ENCODE data around the gene CLCN6. TPM values are rescaled to one million over a fixed set of nuclear protein-coding genes. Genes with fewer than 3 reads are reported as not detected.

The CLCN6 gene
- total and polyA plus RNA-seq, 10 of the 15 experiments (the other 5 are each of a cell fraction or from before 2014, with no cell fraction given), result 2.2 to 20.9 (median 10.2) TPM

DNA sequence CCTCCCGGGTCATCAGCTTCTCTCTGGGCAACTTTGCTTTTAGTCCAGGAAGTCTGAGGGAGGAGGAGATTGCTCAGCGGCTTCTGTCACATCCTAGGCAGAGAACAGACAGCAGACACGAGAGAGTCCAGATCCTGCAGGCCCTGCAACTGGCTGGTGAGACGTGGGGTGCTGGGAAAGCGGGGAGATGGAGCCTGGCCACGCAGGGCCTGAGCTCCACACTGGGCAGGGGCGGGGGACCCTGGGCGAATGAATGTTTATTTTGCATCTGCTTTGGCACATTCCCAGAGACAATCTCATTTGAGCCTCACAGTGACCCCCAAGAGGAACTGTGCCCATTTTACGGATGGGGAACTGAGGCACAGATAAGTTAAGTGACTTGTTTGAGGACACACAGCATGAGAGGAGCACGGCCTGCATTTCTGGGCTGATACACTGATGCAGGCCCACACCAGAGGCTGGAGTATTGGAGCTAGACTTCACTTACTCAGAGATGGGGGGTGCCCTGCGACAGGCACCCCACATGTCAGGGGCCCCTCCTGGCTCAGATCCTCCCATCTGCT is 34.4 kb upstream of the CLCN6 start:
- ChIA-PET RAD21 (ENCODE audit: unreplicated experiment) (no interaction called here), POLR2A (no interaction called here), SMC1A (ENCODE audit: uncharacterized antibody, unreplicated experiment) (no interaction called here), CTCF (no interaction called here)
- Histone ChIP-seq H3K4me2 (ENCODE audit: control insufficient read depth, insufficient read depth) (no peak overlapping the region), H3K9me3 (replicated peaks; ENCODE audit: control insufficient read depth, insufficient read depth, low read length) (no peaks in the 10 kb centered on the region), H2AFZ (ENCODE audit: control insufficient read depth, low read depth, low read length) (no peak overlapping the region; the same call in 1 of the 2 replicates), H3K9ac (ENCODE audit: control insufficient read depth, insufficient read depth, low read length) (no peak overlapping the region), H4K20me1 (ENCODE audit: control insufficient read depth, insufficient read depth) (no peaks in the 10 kb centered on the region), H3K27ac (ENCODE audit: control insufficient read depth, insufficient read depth) (no peak overlapping the region), H3K4me3 (no peak overlapping the region), H3K79me2 (ENCODE audit: control insufficient read depth, insufficient read depth, low read length) (no peaks in the 10 kb centered on the region), H3K36me3 (ENCODE audit: control insufficient read depth in 2 of 2, insufficient read depth in 2 of 2, low read length in 1 of 2) (no peaks in the 10 kb centered on the region), H3K27me3 (replicated peaks in 1 of 2; ENCODE audit: control insufficient read depth in 2 of 2, insufficient read depth in 2 of 2, low read length in 1 of 2) (no peaks in the 10 kb centered on the region), H3K4me1 (ENCODE audit: control insufficient read depth, insufficient read depth, low read length) (0 out of 2 replicates have a peak, but pooled peaks cover 4% of the 10 kb centered on the region)
- ATAC-seq, result no peak
- no peak for DNase-seq (ENCODE audit: low read depth, low spot score)
- in situ Hi-C loops (cut with MboI), result no loop called here
- intact Hi-C loops (cut with micrococcal nuclease; ENCODE audit: unreplicated experiment), result no loop called here
- no peak for FAIRE-seq
- BruUV-seq (replicated peaks), result no TSS peak
- 41% methylated on average over 11 of the region's 11 CpGs for WGBS (ENCODE audit: insufficient coverage, insufficient replicate concordance, low lambda C conversion rate, missing lambda C conversion rate)
- TF ChIP-seq NFXL1 (IDR thresholded peaks at IDR 0.05; ENCODE audit: borderline replicate concordance) (no peak), HCFC1 (IDR thresholded peaks at IDR 0.05; ENCODE audit: low read length) (no peak), SREBF1 (IDR thresholded peaks at IDR 0.05; ENCODE audit: low read length) (no peak), EED (IDR thresholded peaks at IDR 0.05; ENCODE audit: low read depth) (no peak), IKZF2 (IDR thresholded peaks at IDR 0.05) (no peak), CHD1 (IDR thresholded peaks at IDR 0.05; ENCODE audit: low read depth, low read length) (no peak), CREM (IDR thresholded peaks at IDR 0.05; ENCODE audit: low read depth) (no peak), DPF2 (IDR thresholded peaks at IDR 0.05) (no peak), SIX5 (IDR thresholded peaks at IDR 0.05; ENCODE audit: low read depth, low read length, severe bottlenecking) (no peak), MXI1 (IDR thresholded peaks at IDR 0.05; ENCODE audit: low read depth, low read length) (no peak), E4F1 (IDR thresholded peaks at IDR 0.05; ENCODE audit: borderline replicate concordance, partially characterized antibody) (no peak), KLF5 (IDR thresholded peaks at IDR 0.05; ENCODE audit: partially characterized antibody) (no peak)
- TF ChIP-seq, protein P1, sequence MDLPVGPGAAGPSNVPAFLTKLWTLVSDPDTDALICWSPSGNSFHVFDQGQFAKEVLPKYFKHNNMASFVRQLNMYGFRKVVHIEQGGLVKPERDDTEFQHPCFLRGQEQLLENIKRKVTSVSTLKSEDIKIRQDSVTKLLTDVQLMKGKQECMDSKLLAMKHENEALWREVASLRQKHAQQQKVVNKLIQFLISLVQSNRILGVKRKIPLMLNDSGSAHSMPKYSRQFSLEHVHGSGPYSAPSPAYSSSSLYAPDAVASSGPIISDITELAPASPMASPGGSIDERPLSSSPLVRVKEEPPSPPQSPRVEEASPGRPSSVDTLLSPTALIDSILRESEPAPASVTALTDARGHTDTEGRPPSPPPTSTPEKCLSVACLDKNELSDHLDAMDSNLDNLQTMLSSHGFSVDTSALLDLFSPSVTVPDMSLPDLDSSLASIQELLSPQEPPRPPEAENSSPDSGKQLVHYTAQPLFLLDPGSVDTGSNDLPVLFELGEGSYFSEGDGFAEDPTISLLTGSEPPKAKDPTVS (IDR thresholded peaks at IDR 0.05; ENCODE audit: low read depth, low read length), result no peak
- TF ChIP-seq, protein P2, sequence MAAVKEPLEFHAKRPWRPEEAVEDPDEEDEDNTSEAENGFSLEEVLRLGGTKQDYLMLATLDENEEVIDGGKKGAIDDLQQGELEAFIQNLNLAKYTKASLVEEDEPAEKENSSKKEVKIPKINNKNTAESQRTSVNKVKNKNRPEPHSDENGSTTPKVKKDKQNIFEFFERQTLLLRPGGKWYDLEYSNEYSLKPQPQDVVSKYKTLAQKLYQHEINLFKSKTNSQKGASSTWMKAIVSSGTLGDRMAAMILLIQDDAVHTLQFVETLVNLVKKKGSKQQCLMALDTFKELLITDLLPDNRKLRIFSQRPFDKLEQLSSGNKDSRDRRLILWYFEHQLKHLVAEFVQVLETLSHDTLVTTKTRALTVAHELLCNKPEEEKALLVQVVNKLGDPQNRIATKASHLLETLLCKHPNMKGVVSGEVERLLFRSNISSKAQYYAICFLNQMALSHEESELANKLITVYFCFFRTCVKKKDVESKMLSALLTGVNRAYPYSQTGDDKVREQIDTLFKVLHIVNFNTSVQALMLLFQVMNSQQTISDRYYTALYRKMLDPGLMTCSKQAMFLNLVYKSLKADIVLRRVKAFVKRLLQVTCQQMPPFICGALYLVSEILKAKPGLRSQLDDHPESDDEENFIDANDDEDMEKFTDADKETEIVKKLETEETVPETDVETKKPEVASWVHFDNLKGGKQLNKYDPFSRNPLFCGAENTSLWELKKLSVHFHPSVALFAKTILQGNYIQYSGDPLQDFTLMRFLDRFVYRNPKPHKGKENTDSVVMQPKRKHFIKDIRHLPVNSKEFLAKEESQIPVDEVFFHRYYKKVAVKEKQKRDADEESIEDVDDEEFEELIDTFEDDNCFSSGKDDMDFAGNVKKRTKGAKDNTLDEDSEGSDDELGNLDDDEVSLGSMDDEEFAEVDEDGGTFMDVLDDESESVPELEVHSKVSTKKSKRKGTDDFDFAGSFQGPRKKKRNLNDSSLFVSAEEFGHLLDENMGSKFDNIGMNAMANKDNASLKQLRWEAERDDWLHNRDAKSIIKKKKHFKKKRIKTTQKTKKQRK (IDR thresholded peaks at IDR 0.05; ENCODE audit: low read depth, low read length), result no peak
